Nephron progenitor cell (in vitro differentiated cells): ENCODE data around the gene AHRR.

Experiments used
- DNase-seq: peaks from one replicate; pipeline ENCODE4 v3.0.0; 2021
- H3K27ac Mint-ChIP-seq: 2 replicates; pipeline ENCODE4 v1.8.0; 2021; ENCODE audit warnings: mild to moderate bottlenecking, moderate library complexity, mixed read lengths
- H3K27me3 Mint-ChIP-seq: 2 replicates; pipeline ENCODE4 v1.8.0; 2021; ENCODE audit warnings: mild to moderate bottlenecking, low read depth, mixed read lengths; ENCODE audit not compliant: poor library complexity
- H3K36me3 Mint-ChIP-seq: 2 replicates; pipeline ENCODE4 v1.8.0; 2021; ENCODE audit warnings: low read depth, mixed read lengths
- H3K4me1 Mint-ChIP-seq: 2 replicates; pipeline ENCODE4 v1.8.0; 2021; ENCODE audit warnings: mixed read lengths
- H3K4me3 Mint-ChIP-seq: 2 replicates; pipeline ENCODE4 v1.8.0; 2021; ENCODE audit warnings: mild to moderate bottlenecking, moderate library complexity, mixed read lengths
- H3K9me3 Mint-ChIP-seq: 2 replicates; pipeline ENCODE4 v1.8.0; 2021; ENCODE audit warnings: mild to moderate bottlenecking, moderate library complexity, mixed read lengths
- TF ChIP-seq, protein P1 (sequence below): fragments of 200-600 bp; sonication (generic); IDR thresholded peaks from 2 replicates; pipeline ENCODE4 v1.5.0; 2021; ENCODE audit warnings: antibody characterized with exemption

Gene AHRR

DNA sequence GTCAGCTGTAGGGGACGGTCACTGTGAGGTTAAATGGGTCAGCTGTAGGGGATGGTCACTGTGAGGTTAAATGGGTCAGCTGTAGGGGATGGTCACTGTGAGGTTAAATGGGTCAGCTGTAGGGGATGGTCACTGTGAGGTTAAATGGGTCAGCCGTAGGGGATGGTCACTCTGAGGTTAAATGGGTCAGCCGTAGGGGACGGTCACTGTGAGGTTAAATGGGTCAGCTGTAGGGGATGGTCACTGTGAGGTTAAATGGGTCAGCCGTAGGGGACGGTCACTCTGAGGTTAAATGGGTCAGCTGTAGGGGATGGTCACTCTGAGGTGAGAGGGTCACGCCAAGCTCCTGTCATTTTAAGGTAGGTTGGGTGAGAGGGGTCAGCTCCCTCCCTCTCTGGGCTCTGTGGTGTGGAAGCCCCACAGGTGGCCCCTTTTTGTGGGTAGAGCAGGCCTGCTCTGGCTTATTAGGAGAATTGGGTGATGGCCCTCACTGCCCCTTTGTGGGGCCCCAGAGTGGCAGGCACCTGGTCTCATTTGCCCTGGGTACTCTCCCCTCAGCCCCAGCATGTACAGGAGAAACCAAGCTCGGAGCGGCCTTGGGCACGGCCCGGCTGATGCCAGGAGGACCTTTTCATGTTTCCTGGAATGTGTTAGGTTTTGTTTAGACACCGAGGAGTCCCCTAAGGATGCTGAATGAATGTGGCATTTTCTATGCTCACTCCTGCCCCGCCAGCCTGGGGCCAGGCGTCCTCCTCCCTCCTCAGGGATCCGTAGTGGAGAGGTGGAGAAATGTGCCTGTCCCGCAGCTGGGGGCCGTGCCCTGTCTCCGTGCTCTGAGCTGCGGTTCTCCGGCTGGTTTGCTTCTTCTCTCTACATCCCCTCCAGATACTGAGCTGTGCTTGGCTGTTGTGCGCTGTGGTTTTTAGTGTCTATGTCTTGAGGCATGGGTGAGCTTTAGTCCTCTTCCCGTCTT is 31.4 kb downstream of the AHRR start:
- DNase-seq, result no peak
- no peaks in the 10 kb centered on the region for H3K36me3 Mint-ChIP-seq
- TF ChIP-seq, protein P1, sequence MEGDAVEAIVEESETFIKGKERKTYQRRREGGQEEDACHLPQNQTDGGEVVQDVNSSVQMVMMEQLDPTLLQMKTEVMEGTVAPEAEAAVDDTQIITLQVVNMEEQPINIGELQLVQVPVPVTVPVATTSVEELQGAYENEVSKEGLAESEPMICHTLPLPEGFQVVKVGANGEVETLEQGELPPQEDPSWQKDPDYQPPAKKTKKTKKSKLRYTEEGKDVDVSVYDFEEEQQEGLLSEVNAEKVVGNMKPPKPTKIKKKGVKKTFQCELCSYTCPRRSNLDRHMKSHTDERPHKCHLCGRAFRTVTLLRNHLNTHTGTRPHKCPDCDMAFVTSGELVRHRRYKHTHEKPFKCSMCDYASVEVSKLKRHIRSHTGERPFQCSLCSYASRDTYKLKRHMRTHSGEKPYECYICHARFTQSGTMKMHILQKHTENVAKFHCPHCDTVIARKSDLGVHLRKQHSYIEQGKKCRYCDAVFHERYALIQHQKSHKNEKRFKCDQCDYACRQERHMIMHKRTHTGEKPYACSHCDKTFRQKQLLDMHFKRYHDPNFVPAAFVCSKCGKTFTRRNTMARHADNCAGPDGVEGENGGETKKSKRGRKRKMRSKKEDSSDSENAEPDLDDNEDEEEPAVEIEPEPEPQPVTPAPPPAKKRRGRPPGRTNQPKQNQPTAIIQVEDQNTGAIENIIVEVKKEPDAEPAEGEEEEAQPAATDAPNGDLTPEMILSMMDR, result no peak
- peaks cover 29% of the 10 kb centered on the region for H3K4me1 Mint-ChIP-seq
- peak overlapping the region; percentile 89 for H3K27ac Mint-ChIP-seq
- H3K4me3 Mint-ChIP-seq, result no peak overlapping the region
- H3K9me3 Mint-ChIP-seq, result peaks cover 7% of the 10 kb centered on the region
- peaks cover 32% of the 10 kb centered on the region for H3K27me3 Mint-ChIP-seq

DNA sequence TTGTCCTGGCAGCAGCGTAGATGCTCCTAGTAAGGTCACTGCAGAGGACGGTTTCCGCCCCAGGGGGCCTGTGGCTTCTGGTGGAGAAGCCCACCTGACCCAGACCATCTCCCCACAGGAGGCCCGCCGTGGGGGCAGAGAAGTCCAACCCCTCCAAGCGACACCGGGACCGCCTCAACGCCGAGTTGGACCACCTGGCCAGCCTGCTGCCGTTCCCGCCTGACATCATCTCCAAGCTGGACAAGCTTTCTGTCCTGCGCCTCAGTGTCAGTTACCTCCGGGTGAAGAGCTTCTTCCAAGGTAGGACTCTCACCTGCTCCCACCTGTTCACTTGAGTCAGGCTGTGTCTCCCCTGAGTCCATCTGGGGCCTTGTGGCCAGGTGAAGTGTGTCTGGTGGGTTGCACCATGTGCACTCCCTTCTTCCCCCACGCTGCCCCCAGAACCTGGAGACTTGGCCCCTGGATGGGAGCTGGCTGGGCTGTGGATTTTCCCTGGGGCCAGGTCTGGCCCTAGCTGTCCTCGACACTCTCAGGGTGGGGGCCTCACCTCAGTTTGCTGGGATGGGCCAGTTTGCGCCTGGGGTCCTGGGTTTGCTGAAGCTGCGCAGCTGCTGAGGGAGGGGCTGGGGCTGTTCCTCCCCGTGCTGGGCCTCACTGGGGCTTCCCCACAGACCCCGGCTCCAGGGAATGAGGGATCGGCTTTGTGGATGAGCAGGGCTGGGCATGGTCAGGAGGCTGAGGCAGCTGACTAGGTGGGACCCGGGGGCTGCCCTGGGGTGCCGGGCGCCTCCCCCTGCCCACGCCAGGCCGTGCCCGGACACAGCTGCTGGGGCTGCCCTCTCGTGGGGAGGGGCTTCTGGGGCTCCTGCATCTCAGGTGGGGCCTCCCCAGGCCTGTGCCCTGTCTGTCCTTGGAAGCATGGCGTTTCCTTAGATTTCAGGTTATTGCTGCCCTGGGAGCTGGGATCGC is 32.4 kb downstream of the AHRR start:
- TF ChIP-seq, protein P1, result no peak
- H3K4me1 Mint-ChIP-seq, result peaks cover 29% of the 10 kb centered on the region
- H3K36me3 Mint-ChIP-seq, result no peaks in the 10 kb centered on the region
- peak overlapping the region; percentile 89 for H3K27ac Mint-ChIP-seq
- H3K9me3 Mint-ChIP-seq, result peaks cover 7% of the 10 kb centered on the region
- DNase-seq, result no peak
- peaks cover 23% of the 10 kb centered on the region for H3K27me3 Mint-ChIP-seq
- H3K4me3 Mint-ChIP-seq, result no peak overlapping the region

- Mint-ChIP-seq H3K4me3 (no peak overlapping the region), H3K4me1 (peaks cover 29% of the 10 kb centered on the region), H3K27me3 (peaks cover 23% of the 10 kb centered on the region), H3K9me3 (peaks cover 7% of the 10 kb centered on the region), H3K36me3 (no peaks in the 10 kb centered on the region), H3K27ac (no peak overlapping the region)
- TF ChIP-seq, protein P1, result no peak
- no peak for DNase-seq
Observed at GRCh38 chr5:354581-355378, 33.3 kb downstream of the AHRR start.

GRCh38 chr5:355379-355935 is 33.9 kb downstream of the AHRR start:
- Mint-ChIP-seq H3K9me3 (peaks cover 7% of the 10 kb centered on the region), H3K4me3 (no peak overlapping the region), H3K36me3 (no peaks in the 10 kb centered on the region), H3K27me3 (peaks cover 19% of the 10 kb centered on the region), H3K4me1 (peaks cover 25% of the 10 kb centered on the region), H3K27ac (no peak overlapping the region)
- DNase-seq, result no peak
- TF ChIP-seq, protein P1, result no peak

GRCh38 chr5:355958-356357 is 34.4 kb downstream of the AHRR start:
- peaks cover 21% of the 10 kb centered on the region for H3K27me3 Mint-ChIP-seq
- H3K4me1 Mint-ChIP-seq, result peaks cover 24% of the 10 kb centered on the region
- peak overlapping the region; percentile 95 for H3K27ac Mint-ChIP-seq
- H3K36me3 Mint-ChIP-seq, result no peaks in the 10 kb centered on the region
- TF ChIP-seq, protein P1, result no peak
- peaks cover 6% of the 10 kb centered on the region for H3K9me3 Mint-ChIP-seq
- DNase-seq, result no peak
- no peak overlapping the region for H3K4me3 Mint-ChIP-seq
